ENCODE results near the gene CHST3.

DNA sequence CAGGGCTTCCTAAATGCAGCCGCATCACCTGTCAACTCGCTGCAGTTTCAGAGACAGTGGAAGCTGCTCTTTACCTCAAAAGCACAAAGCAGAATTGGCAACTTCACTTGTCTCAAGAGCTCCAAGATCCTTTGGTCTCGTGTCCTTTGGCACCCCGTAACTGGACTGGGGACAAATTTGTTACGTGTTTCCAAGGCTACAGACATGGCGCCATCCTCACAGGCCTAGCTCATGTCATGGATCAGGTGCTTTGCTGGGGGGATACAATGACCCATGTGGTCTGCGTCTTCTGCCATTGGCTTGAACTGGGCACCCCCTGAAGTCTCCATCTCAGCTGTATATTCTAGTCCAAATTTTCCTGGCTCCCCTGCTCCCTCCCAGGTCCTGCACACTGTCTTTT lies 48.6 kb downstream of the CHST3 start:
- TF ChIP-seq, protein P1, sequence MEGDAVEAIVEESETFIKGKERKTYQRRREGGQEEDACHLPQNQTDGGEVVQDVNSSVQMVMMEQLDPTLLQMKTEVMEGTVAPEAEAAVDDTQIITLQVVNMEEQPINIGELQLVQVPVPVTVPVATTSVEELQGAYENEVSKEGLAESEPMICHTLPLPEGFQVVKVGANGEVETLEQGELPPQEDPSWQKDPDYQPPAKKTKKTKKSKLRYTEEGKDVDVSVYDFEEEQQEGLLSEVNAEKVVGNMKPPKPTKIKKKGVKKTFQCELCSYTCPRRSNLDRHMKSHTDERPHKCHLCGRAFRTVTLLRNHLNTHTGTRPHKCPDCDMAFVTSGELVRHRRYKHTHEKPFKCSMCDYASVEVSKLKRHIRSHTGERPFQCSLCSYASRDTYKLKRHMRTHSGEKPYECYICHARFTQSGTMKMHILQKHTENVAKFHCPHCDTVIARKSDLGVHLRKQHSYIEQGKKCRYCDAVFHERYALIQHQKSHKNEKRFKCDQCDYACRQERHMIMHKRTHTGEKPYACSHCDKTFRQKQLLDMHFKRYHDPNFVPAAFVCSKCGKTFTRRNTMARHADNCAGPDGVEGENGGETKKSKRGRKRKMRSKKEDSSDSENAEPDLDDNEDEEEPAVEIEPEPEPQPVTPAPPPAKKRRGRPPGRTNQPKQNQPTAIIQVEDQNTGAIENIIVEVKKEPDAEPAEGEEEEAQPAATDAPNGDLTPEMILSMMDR (IDR thresholded peaks at IDR 0.05; ENCODE audit: insufficient read depth, low read length, poor library complexity, severe bottlenecking) = no peak
- TF ChIP-seq EZH2phosphoT487 (conservative IDR thresholded peaks at IDR 0.05; ENCODE audit: low read length) = no peak
